H9 (cell line): ENCODE data around the gene MRPL53. TPM values are rescaled to one million over a fixed set of nuclear protein-coding genes. Genes with fewer than 3 reads are reported as not detected.

ENCODE experiments used
- DNase-seq: peaks from one replicate; pipeline ENCODE4 v3.0.0-alpha.2; 2017
- H2AFZ ChIP-seq: one replicate; pipeline ENCODE4 v1.6.1; 2013; ENCODE audit warnings: mild to moderate bottlenecking, low read length, control low read depth, moderate library complexity
- H2AK5ac ChIP-seq: 2 replicates; pipeline ENCODE4 v1.6.1; 2013; ENCODE audit warnings: low read length, control low read depth, mixed read lengths; ENCODE audit not compliant: insufficient read length
- H2BK120ac ChIP-seq: one replicate; pipeline ENCODE4 v1.6.1; 2013; ENCODE audit warnings: low read depth, mild to moderate bottlenecking, low read length, control low read depth, inconsistent platforms; ENCODE audit not compliant: poor library complexity, severe bottlenecking
- H2BK12ac ChIP-seq: 2 replicates; pipeline ENCODE4 v1.6.1; 2013; ENCODE audit warnings: low read length, control low read depth, mixed read lengths, low read depth; ENCODE audit not compliant: insufficient read length
- H2BK15ac ChIP-seq: 2 replicates; pipeline ENCODE4 v1.6.1; 2013; ENCODE audit warnings: low read depth, low read length, control low read depth
- H2BK20ac ChIP-seq: one replicate; pipeline ENCODE4 v1.6.1; 2013; ENCODE audit warnings: low read depth, mild to moderate bottlenecking, low read length, control low read depth, inconsistent platforms; ENCODE audit not compliant: poor library complexity, severe bottlenecking
- H2BK5ac ChIP-seq: 2 replicates; pipeline ENCODE4 v1.6.1; 2013; ENCODE audit warnings: low read length, control low read depth, mixed read lengths; ENCODE audit not compliant: insufficient read length
- H3K14ac ChIP-seq: 2 replicates; pipeline ENCODE4 v1.6.1; 2013; ENCODE audit warnings: low read length, control low read depth; ENCODE audit not compliant: insufficient read depth
- H3K18ac ChIP-seq: 2 replicates; pipeline ENCODE4 v1.6.1; 2013; ENCODE audit warnings: low read depth, mild to moderate bottlenecking, mixed read lengths, low read length, control low read depth; ENCODE audit not compliant: insufficient read length
- H3K23ac ChIP-seq: 2 replicates; pipeline ENCODE4 v1.6.1; 2013; ENCODE audit warnings: low read length, control low read depth, mixed read lengths, low read depth; ENCODE audit not compliant: insufficient read length
- H3K23me2 ChIP-seq: 2 replicates; pipeline ENCODE4 v1.6.1; 2013; ENCODE audit warnings: low read depth, mild to moderate bottlenecking, mixed read lengths, low read length, control low read depth; ENCODE audit not compliant: insufficient read length, poor library complexity, severe bottlenecking
- H3K27ac ChIP-seq: 2 replicates; pipeline ENCODE4 v1.5.1; 2013; ENCODE audit warnings: low read length, control low read depth, mixed read lengths, low read depth; ENCODE audit not compliant: insufficient read length
- H3K27me3 ChIP-seq: 2 replicates; pipeline ENCODE4 v1.6.1; 2013; ENCODE audit warnings: low read length, control low read depth, inconsistent platforms; ENCODE audit not compliant: insufficient read depth
- H3K4ac ChIP-seq: 2 replicates; pipeline ENCODE4 v1.6.1; 2013; ENCODE audit warnings: low read depth, mild to moderate bottlenecking, control low read depth, inconsistent platforms, low read length, moderate library complexity
- H3K4me1 ChIP-seq: 2 replicates; pipeline ENCODE4 v1.6.1; 2013; ENCODE audit warnings: low read length, control low read depth, inconsistent platforms; ENCODE audit not compliant: insufficient read depth
- H3K4me2 ChIP-seq: 2 replicates; pipeline ENCODE4 v1.6.1; 2013; ENCODE audit warnings: low read length, control low read depth, mixed read lengths; ENCODE audit not compliant: insufficient read length, insufficient read depth
- H3K56ac ChIP-seq: 2 replicates; pipeline ENCODE4 v1.6.1; 2013; ENCODE audit warnings: low read depth, mild to moderate bottlenecking, mixed read lengths, low read length, control low read depth; ENCODE audit not compliant: insufficient read length
- H3K79me1 ChIP-seq: 2 replicates; pipeline ENCODE4 v1.6.1; 2013; ENCODE audit warnings: low read depth, mild to moderate bottlenecking, moderate library complexity, low read length, control low read depth, inconsistent platforms; ENCODE audit not compliant: insufficient read depth, poor library complexity, severe bottlenecking
- H3K79me2 ChIP-seq: 2 replicates; pipeline ENCODE4 v1.6.1; 2013; ENCODE audit warnings: low read length, control low read depth, inconsistent platforms; ENCODE audit not compliant: insufficient read depth
- H3K9ac ChIP-seq: 2 replicates; pipeline ENCODE4 v1.6.1; 2013; ENCODE audit warnings: low read length, control low read depth, mixed read lengths; ENCODE audit not compliant: insufficient read length; ENCODE audit errors: extremely low read depth
- H3K9me3 ChIP-seq: one replicate; pipeline ENCODE4 v1.6.1; 2013; ENCODE audit warnings: low read depth, low read length, inconsistent platforms; ENCODE audit not compliant: control insufficient read depth
- H3T11ph ChIP-seq: one replicate; pipeline ENCODE4 v1.6.1; 2013; ENCODE audit warnings: mild to moderate bottlenecking, low read length, control low read depth, inconsistent platforms
- H4K20me1 ChIP-seq: one replicate; pipeline ENCODE4 v1.6.1; 2013; ENCODE audit not compliant: control insufficient read depth, insufficient read length, insufficient read depth
- H4K5ac ChIP-seq: 2 replicates; pipeline ENCODE4 v1.6.1; 2013; ENCODE audit warnings: low read depth, mild to moderate bottlenecking, mixed read lengths, low read length, control low read depth; ENCODE audit not compliant: insufficient read length
- H4K8ac ChIP-seq: replicated peaks from 2 replicates; pipeline ENCODE4 v1.6.1; 2013; ENCODE audit warnings: low read length, control low read depth, mixed read lengths, low read depth; ENCODE audit not compliant: insufficient read length
- H4K91ac ChIP-seq: 2 replicates; pipeline ENCODE4 v1.6.1; 2013; ENCODE audit warnings: low read depth, mild to moderate bottlenecking, moderate library complexity, mixed read lengths, low read length, control low read depth; ENCODE audit not compliant: insufficient read length
- H3K27ac Mint-ChIP-seq, 3 experiments: 2 replicates in 2 of 3; 3 replicates in 1 of 3; pipeline ENCODE4 v1.8.0; 2020 to 2021; ENCODE audit warnings: mixed read lengths in 3 of 3, mild to moderate bottlenecking in 1 of 3, moderate library complexity in 1 of 3
- H3K27me3 Mint-ChIP-seq: 2 replicates; pipeline ENCODE4 v1.8.0; 2021; ENCODE audit warnings: low read depth, mild to moderate bottlenecking, moderate library complexity, mixed read lengths
- H3K36me3 Mint-ChIP-seq, 3 experiments: 2 replicates in 2 of 3; 3 replicates in 1 of 3; pipeline ENCODE4 v1.8.0; 2020 to 2021; ENCODE audit warnings: low read depth in 3 of 3, mixed read lengths in 3 of 3; ENCODE audit not compliant: insufficient read depth in 1 of 3
- H3K4me1 Mint-ChIP-seq, 2 experiments: 2 replicates each; pipeline ENCODE4 v1.8.0; 2020; ENCODE audit warnings: mixed read lengths in 2 of 2
- H3K4me3 Mint-ChIP-seq, 2 experiments: 2 replicates in 1 of 2; 3 replicates in 1 of 2; pipeline ENCODE4 v1.8.0; 2020 to 2021; ENCODE audit warnings: mild to moderate bottlenecking in 2 of 2, mixed read lengths in 2 of 2, moderate library complexity in 1 of 2
- H3K9me3 Mint-ChIP-seq, 2 experiments: 2 replicates in 1 of 2; 3 replicates in 1 of 2; pipeline ENCODE4 v1.8.0; 2020; ENCODE audit warnings: mild to moderate bottlenecking in 2 of 2, mixed read lengths in 2 of 2, moderate library complexity in 1 of 2
- WGBS: extraction: QIAGEN DNeasy Blood & Tissue Kit; methylation state at CpG from one replicate; pipeline ENCODE4 v1.1.7; 2013; ENCODE audit warnings: missing lambda C conversion rate, low lambda C conversion rate, mixed read lengths; ENCODE audit not compliant: insufficient read length; ENCODE audit errors: extremely low coverage; 5-methylcytosine and 5-hydroxymethylcytosine counted together
- total RNA-seq: library from RNA; stranded (reverse); gene quantifications from 2 replicates; pipeline ENCODE4 v1.2.1, GENCODE V29; 2021
- TF ChIP-seq, protein P1 (sequence below): fragments of 200-600 bp; sonication (generic); conservative IDR thresholded peaks from 3 replicates; pipeline ENCODE4 v1.8.0; 2021; ENCODE audit warnings: antibody characterized with exemption, mild to moderate bottlenecking

MRPL53 gene
- total RNA-seq, 1 experiment from 2014 or later, result 59.5 TPM

GRCh38 chr2:74511104-74511989, 38.9 kb upstream of the MRPL53 start:
- no peak overlapping the region for H2BK15ac ChIP-seq
- Mint-ChIP-seq H3K4me3 (peak overlapping the region in 1 of 2 experiments; percentile 48; a peak in 1 of 5 replicates), H3K4me1 (peaks cover 27 to 31% of the 10 kb centered on the region in 2 experiments), H3K27me3 (peaks cover 85% of the 10 kb centered on the region), H3K27ac (no peak overlapping the region), H3K36me3 (peaks cover 5 to 8% (median 8%) of the 10 kb centered on the region in 3 experiments), H3K9me3 (peaks cover 6 to 11% of the 10 kb centered on the region in 2 experiments)
- no peak overlapping the region for H3K23ac ChIP-seq
- no peak overlapping the region for H2AK5ac ChIP-seq
- WGBS, result no CpG with 5 or more reads among the region's 11 CpGs
- no peak overlapping the region for H2AFZ ChIP-seq
- no peak overlapping the region for H2BK5ac ChIP-seq
- no peak overlapping the region for H3T11ph ChIP-seq
- H3K79me2 ChIP-seq, result no peaks in the 10 kb centered on the region
- TF ChIP-seq, protein P1, sequence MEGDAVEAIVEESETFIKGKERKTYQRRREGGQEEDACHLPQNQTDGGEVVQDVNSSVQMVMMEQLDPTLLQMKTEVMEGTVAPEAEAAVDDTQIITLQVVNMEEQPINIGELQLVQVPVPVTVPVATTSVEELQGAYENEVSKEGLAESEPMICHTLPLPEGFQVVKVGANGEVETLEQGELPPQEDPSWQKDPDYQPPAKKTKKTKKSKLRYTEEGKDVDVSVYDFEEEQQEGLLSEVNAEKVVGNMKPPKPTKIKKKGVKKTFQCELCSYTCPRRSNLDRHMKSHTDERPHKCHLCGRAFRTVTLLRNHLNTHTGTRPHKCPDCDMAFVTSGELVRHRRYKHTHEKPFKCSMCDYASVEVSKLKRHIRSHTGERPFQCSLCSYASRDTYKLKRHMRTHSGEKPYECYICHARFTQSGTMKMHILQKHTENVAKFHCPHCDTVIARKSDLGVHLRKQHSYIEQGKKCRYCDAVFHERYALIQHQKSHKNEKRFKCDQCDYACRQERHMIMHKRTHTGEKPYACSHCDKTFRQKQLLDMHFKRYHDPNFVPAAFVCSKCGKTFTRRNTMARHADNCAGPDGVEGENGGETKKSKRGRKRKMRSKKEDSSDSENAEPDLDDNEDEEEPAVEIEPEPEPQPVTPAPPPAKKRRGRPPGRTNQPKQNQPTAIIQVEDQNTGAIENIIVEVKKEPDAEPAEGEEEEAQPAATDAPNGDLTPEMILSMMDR, result no peak
- no peaks in the 10 kb centered on the region for H3K79me1 ChIP-seq
- no peak overlapping the region for H3K4me2 ChIP-seq
- H3K56ac ChIP-seq, result no peak overlapping the region
- no peak overlapping the region for H3K27ac ChIP-seq
- H3K4ac ChIP-seq, result no peak overlapping the region
- no peak overlapping the region for H4K91ac ChIP-seq
- DNase-seq, result no peak
- H3K18ac ChIP-seq, result no peak overlapping the region
- H3K14ac ChIP-seq, result no peak overlapping the region
- H4K8ac ChIP-seq, result no peak overlapping the region
- H3K4me1 ChIP-seq, result peaks cover 3% of the 10 kb centered on the region; the same call in 1 of the 2 replicates
- H3K27me3 ChIP-seq, result peaks cover 61% of the 10 kb centered on the region
- no peak overlapping the region for H3K9ac ChIP-seq
- peaks cover 23% of the 10 kb centered on the region for H3K23me2 ChIP-seq
- no peak overlapping the region for H2BK120ac ChIP-seq
- no peaks in the 10 kb centered on the region for H4K20me1 ChIP-seq
- no peak overlapping the region for H2BK12ac ChIP-seq
- H4K5ac ChIP-seq, result no peak overlapping the region
- no peak overlapping the region for H2BK20ac ChIP-seq
- H3K9me3 ChIP-seq, result no peaks in the 10 kb centered on the region
